Measurements from ENCODE around the gene FHDC1.

Gene FHDC1

GRCh38 chr4:152961014-152961772, 25.1 kb downstream of the FHDC1 start:
- no peak for DNase-seq

GRCh38 chr4:152961773-152962115, 25.6 kb downstream of the FHDC1 start:
- DNase-seq: no peak

- DNase-seq: no peak
Observed at GRCh38 chr4:152962150-152962549, 26.0 kb downstream of the FHDC1 start.

GRCh38 chr4:152964335-152964734, 28.2 kb downstream of the FHDC1 start:
- DNase-seq: no peak

GRCh38 chr4:152965611-152966010, 29.5 kb downstream of the FHDC1 start:
- DNase-seq: no peak

- DNase-seq: no peak
Observed at GRCh38 chr4:152967907-152968306, 31.8 kb downstream of the FHDC1 start.

GRCh38 chr4:152968806-152969394, 32.8 kb downstream of the FHDC1 start:
- DNase-seq: no peak

- DNase-seq: no peak
Observed at GRCh38 chr4:152970102-152970820, 34.1 kb downstream of the FHDC1 start.

- no peak for DNase-seq
Observed at GRCh38 chr4:152971053-152971452, 34.9 kb downstream of the FHDC1 start.

- DNase-seq: no peak
Observed at GRCh38 chr4:152972821-152973628, 36.9 kb downstream of the FHDC1 start.

- no peak for DNase-seq
Observed at GRCh38 chr4:152973629-152974467, 37.7 kb downstream of the FHDC1 start.

GRCh38 chr4:152974468-152975379, 38.6 kb downstream of the FHDC1 start:
- no peak for DNase-seq

- DNase-seq: no peak
Observed at GRCh38 chr4:152975380-152976211, 39.5 kb downstream of the FHDC1 start.

- DNase-seq: no peak
Observed at GRCh38 chr4:152976212-152976761, 40.2 kb downstream of the FHDC1 start.

GRCh38 chr4:152979731-152980330, 43.7 kb downstream of the FHDC1 start:
- DNase-seq: no peak

- no peak for DNase-seq
Observed at GRCh38 chr4:152981278-152981677, 45.2 kb downstream of the FHDC1 start.

GRCh38 chr4:152981842-152982241, 45.7 kb downstream of the FHDC1 start:
- DNase-seq: no peak

GRCh38 chr4:152983221-152983620, 47.1 kb downstream of the FHDC1 start:
- DNase-seq: no peak

GRCh38 chr4:152983774-152984411, 47.8 kb downstream of the FHDC1 start:
- DNase-seq: no peak
